Measurements from ENCODE around the gene ASCC2.
"Not testable (repeated sequence)": the region's sequence is repeated elsewhere in the genome, so short reads cannot be mapped to it uniquely, and the experiment has no call there.

ASCC2 gene

DNA sequence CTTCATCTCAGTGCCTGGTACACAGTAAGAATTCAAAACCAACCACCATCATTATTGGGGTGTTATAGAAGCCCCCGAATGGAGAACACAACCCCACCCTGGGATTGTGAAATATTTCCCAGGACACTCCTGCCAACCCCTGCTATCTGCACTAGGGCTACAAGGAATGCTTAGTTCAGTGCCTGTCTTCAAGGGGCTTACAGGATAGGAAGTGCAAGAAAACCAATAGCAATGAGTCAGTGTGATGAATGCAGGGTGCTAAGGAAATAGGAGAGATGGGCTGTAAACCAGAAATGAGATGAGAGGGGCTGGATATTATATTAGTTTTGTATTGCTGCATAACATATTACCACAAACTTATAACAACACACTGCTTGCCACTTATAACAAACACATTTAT lies 965 bp upstream of the ASCC2 start:
- DNase-seq (ENCODE audit: low spot score) = no peak
- TF ChIP-seq, protein P1, sequence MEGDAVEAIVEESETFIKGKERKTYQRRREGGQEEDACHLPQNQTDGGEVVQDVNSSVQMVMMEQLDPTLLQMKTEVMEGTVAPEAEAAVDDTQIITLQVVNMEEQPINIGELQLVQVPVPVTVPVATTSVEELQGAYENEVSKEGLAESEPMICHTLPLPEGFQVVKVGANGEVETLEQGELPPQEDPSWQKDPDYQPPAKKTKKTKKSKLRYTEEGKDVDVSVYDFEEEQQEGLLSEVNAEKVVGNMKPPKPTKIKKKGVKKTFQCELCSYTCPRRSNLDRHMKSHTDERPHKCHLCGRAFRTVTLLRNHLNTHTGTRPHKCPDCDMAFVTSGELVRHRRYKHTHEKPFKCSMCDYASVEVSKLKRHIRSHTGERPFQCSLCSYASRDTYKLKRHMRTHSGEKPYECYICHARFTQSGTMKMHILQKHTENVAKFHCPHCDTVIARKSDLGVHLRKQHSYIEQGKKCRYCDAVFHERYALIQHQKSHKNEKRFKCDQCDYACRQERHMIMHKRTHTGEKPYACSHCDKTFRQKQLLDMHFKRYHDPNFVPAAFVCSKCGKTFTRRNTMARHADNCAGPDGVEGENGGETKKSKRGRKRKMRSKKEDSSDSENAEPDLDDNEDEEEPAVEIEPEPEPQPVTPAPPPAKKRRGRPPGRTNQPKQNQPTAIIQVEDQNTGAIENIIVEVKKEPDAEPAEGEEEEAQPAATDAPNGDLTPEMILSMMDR (IDR thresholded peaks at IDR 0.05; ENCODE audit: extremely low read depth, missing control alignments) = no peak

DNA sequence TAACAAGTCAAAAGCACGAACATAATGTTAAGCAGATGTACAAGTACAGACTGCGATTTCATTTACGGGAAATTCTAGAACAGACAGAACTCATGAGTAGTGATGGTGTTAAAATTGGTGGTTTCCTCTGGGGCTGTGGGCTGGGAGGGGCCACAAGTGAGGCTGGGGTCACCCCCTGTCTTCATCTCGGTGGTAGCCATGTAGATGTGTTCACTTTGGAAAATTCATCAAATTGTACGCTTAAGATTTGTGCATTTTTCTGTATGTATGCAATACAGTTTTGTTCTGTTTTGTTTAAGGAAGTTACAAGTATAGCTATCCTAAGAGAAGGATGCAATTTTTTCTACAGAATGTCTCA lies 504 bp upstream of the ASCC2 start:
- TF ChIP-seq, protein P1 (IDR thresholded peaks at IDR 0.05; ENCODE audit: extremely low read depth, missing control alignments) = no peak
- no peak for DNase-seq (ENCODE audit: low spot score)

DNA sequence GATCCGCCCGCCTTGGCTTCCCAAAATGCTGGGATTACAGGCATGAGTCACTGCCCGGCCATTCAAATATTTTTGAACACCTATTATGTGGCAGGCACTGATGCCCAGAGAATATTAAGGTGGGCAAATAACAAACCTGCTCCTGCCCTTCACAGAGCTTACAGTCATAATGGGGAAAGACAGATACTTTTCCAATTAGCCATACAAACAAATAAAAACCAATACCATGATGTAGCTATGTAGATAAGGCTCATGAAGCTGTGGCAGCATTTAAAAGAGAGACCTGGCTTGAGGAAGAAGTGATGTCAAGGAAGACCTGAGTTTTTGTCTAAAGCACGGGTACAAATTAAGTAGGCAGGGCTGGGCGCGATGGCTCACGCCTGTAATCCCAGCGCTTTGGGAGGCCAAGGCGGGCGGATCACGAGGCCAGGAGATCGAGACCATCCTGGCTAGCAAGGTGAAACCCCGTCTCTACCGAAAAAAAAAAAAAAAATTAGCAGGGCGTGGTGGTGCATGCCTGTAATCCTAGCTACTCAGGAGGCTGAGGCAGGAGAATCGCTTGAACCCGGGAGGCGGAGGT lies 1.2 kb downstream of the ASCC2 start:
- not testable (repeated sequence) for DNase-seq (ENCODE audit: low spot score)

DNA sequence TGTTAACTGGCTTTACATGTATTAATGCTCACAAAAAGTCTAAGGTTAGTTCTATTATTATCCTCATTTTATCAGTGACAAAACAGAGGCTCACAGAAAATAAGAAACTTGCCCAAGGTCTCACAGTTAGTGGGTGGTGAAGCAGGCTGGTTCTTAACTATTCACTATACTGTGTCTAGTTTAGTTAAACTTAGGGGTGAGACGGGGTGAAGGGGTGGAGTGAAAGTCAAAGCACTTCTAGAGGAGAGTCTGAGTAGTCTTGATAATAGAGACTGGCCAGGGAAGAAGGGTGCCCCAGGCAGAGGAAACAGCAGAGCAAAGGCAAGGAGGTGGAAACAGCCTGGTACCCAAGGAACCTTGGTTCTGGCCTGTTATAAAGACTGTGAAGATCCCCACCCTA lies 4.0 kb downstream of the ASCC2 start:
- no peak for DNase-seq (ENCODE audit: low spot score)
- TF ChIP-seq, protein P1 (IDR thresholded peaks at IDR 0.05; ENCODE audit: extremely low read depth, missing control alignments) = no peak

DNA sequence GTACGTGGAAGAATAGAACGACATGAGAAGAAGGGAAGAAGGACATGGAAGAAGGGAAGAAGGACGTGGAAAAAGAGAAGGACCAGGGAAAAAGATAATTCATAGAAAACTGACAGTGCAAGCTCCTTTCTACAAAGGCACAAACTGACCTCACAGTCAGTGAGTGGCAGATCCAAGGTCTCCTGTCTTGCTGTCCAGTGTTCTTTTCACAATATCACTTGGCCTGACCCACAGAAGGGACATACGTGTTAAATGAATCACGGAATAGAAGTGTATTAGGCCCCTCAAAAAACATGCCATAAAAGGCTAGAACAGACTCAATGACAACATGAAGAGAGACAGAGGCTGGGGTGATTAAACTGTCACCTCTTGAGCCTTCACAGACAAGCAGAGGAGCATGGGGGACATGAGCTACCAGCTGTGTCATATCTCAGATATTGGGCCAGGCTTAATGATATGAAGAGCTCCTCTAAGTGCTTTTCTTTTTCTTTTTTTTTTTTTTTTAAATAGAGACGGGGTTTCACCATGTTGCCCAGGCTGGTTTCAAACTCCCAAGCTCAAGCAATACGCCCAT lies 4.6 kb downstream of the ASCC2 start:
- TF ChIP-seq, protein P1 (IDR thresholded peaks at IDR 0.05; ENCODE audit: extremely low read depth, missing control alignments) = no peak
- no peak for DNase-seq (ENCODE audit: low spot score)

DNA sequence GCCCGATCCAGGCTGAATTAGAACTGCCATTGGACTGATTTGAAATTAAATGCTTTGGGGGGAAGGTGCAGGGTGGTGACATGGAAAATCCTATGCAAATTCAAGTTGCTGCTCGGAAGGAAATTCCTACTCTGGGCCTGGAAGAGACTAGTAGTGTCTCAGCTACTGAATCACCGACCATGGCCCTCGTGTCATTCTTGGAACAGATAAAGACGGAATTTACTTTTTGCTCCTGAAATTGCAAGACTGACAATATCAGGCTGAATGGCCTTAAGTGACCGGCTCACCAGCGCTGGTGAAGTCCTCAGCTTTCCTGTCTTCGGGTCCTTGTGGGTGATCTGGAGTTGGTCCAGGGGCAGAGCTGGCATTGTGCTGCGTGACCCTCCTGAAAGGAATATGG lies 6.1 kb downstream of the ASCC2 start:
- DNase-seq (ENCODE audit: low spot score) = no peak

DNA sequence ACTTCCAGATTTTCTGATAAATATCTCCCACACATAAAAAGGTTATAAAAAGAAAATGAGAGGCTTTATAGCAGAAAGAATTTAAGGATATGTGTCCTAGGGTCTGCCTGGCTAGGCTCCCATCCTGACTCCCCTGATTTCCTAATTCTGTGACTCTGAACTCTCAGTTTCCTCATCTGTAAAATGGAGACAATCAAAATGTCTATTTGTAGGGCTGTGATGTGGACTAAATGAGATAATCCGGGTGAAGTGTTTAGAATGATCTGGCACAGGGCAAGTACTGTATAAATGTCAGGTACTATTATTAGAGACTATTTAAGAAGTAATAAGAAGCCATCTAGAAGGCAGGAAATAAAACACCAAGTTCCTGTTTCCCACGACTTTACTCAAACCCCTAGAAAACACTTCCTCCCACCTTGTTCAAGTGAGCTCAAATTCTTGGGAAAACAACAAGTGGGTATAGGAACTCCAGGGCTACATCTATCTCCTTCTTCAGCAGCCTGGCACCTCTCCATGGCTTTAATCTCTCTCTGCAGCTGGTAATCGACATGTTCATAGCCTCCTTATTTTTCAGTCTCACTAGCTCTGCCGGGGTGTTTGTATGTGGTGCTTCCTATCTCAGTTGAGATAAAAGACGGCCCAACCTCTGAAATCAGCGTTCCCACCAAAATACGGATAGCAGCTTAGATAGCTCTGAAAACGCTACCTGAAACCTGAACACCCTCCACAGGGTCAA lies 6.7 kb downstream of the ASCC2 start:
- TF ChIP-seq, protein P1 (IDR thresholded peaks at IDR 0.05; ENCODE audit: extremely low read depth, missing control alignments) = no peak
- DNase-seq (ENCODE audit: low spot score) = no peak

More for the DNA sequence above, 6.1 kb downstream of the ASCC2 start:
- TF ChIP-seq, protein P1 (IDR thresholded peaks at IDR 0.05; ENCODE audit: extremely low read depth, missing control alignments) = no peak
